Measurements from ENCODE around the gene SCAMP2.
"Not testable (repeated sequence)": the region's sequence is repeated elsewhere in the genome, so short reads cannot be mapped to it uniquely, and the experiment has no call there.

SCAMP2 gene, protein sequence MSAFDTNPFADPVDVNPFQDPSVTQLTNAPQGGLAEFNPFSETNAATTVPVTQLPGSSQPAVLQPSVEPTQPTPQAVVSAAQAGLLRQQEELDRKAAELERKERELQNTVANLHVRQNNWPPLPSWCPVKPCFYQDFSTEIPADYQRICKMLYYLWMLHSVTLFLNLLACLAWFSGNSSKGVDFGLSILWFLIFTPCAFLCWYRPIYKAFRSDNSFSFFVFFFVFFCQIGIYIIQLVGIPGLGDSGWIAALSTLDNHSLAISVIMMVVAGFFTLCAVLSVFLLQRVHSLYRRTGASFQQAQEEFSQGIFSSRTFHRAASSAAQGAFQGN

DNA sequence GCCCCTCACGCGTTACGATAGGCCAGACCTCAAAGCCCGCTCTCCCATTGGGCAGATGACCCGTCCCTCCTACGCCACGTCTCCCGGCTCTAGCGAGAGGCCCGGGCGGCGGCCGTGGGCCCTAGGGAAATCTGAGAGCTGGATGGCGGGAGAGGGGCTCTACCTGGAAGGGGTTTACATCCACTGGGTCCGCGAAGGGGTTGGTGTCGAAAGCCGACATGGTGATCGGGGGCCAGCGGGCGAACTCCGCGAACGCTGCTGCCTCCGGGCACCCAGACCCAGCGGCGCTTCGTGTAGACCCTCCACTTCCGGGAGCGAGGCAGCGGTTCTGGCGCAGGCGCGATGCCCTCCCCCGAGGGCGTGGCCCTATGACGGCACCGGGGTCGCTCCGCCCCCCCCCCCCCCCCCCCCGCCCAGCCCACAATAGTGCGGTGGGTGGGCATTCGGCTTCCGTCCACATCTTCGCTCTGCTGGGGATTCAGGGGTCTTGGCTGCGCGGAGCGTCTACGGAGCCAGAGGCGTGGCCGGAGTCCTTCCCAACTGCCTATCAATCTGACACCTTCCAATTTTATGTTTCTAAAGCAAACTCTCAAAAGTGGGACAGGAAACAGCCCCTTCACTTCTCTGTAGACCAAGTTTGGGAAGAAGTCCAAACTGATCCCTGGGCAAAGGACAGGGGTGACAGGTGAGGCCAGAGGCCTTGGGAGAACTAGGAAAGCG, at the start of gene SCAMP2:
Gene SCAMP2 (minus strand): TSS at position 330 of the 720 bp plus-strand sequence. CDS start 110 bp downstream, at position 220.
- DNase-seq = peak; percentile 96

GRCh38 chr15:74920456-74920855, 47.3 kb upstream of the SCAMP2 start:
- no peak for DNase-seq

DNA sequence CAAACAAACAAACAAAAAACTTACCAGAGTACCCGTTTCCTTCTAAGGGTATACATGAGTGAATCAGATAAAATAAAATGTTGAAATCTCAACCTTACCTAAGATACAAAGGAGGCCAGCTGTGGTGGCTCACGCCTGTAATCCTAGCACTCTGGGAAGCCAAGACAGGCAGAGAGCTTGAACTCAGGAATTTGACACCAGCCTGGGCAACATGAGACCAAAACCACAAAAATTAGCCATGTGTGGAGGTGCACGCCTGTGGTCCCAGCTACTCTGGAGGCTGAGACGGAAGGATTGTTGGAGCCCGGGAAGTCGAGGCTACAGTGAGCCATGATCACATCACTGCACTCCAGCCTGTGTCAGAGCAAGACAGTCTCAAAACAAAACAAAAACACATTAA, 44.5 kb upstream of the SCAMP2 start:
- DNase-seq = no peak

GRCh38 chr15:74913799-74914198, 40.6 kb upstream of the SCAMP2 start:
- not testable (repeated sequence) for DNase-seq

DNA sequence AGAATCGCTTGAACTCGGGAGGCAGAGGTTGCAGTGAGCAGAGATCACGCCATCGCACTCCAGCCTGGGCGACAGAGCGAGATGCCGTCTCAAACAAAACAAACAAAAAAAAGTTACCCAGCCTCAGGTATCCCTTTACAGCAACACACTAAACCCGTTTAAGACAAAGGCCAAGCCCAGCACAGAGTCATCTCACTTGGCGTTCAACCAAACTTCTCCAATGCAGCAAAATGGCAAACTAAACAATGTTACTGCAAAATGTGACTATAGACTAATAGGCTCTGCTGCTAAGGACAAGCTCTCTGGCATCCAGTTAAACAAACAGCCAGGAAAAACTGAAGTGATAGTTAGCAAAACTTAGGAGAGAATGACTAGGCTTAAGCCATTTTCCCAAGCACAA, 39.9 kb upstream of the SCAMP2 start:
- DNase-seq = no peak

DNA sequence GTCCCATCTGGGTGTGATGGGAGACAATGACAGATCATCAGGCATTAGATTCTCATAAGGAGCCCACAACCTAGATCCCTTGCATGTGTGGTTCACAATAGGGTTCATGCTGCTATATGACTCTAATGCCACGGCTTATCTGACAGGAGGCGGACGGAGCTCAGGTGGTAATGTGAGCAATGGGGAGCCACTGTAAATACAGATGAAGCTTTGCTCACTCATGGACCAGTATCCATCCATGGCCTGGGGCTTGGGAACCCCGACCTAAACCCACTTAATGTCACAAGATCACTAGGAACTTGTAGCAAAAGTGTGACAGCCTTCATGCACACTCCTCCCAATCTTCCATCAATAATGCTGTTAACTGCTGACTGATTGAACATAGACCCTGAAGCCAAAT, 35.5 kb upstream of the SCAMP2 start:
- DNase-seq = no peak

- no peak for DNase-seq
Measured at GRCh38 chr15:74907163-74907870, 34.2 kb upstream of the SCAMP2 start.

DNA sequence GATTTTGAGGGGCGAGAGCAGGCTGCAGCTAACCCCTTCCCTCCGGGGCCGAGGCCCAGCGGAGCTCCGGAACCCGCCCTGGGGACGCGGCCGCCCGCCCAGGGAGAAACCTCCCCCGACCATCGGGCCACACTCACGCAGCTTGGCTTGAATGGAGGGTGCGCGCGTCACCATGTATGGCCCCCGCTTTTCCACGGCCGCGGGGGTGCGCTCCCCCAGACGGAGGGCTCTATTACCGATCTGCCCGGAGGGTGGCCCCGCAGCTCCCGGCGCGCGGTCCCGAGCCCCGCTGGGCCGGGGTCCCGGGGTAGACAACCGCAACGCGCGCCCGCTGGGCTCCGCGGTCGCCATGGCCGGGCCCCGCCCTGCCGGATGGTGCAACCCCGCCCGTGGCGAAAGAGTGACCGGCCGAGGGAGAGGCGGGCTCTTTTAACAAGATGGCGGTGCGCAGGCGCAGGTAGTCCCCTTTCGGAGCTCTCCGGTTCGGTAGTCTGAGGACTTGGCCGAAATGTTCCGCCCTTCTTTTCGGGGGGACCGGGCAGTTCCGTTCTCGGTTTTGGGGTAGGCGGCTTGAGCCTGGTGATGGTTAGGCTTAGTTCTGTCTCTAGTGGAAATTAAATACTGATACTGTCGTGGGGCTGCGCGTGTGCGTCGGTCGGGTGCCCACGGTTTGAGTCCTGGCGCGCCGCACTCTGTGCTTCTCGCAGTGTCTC, 33.4 kb upstream of the SCAMP2 start, which contains the start of gene FAM219B:
Gene FAM219B (minus strand): TSS at position 402 of the 713 bp plus-strand sequence. CDS start 51 bp downstream, at position 351.
- peak; percentile 92 for DNase-seq

GRCh38 chr15:74906067-74906449, 32.9 kb upstream of the SCAMP2 start:
- DNase-seq = no peak

DNA sequence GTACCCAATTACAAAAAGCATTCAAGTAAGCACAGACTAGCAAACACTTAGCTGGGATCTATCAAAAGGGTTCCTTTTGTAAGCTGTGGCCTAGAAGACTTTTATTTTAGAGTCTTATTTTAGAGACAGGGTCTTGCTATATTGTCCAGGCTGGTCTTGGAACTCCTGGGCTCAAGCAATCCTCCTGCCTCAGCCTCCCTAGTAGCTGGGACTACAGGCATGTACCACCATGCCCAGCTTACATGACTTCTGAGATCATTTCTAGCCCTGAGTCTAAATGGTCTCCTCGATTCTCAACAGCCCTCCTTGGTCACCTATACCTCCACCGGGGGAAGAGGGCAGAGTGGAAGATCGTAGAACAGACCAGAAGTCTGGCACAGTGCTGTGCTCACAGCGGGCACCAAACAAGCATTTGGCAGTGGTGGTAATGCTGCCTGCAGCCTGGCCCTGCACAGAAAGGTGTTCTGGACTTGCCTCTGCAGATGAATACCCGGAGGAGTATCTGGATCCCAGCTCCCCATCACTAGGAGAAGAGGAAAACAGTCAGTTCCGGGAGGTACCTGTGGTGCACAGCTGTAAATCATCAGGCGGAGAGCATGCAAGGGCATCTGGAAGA, 31.1 kb upstream of the SCAMP2 start:
- no peak for DNase-seq

GRCh38 chr15:74903676-74904075, 30.5 kb upstream of the SCAMP2 start:
- no peak for DNase-seq

DNA sequence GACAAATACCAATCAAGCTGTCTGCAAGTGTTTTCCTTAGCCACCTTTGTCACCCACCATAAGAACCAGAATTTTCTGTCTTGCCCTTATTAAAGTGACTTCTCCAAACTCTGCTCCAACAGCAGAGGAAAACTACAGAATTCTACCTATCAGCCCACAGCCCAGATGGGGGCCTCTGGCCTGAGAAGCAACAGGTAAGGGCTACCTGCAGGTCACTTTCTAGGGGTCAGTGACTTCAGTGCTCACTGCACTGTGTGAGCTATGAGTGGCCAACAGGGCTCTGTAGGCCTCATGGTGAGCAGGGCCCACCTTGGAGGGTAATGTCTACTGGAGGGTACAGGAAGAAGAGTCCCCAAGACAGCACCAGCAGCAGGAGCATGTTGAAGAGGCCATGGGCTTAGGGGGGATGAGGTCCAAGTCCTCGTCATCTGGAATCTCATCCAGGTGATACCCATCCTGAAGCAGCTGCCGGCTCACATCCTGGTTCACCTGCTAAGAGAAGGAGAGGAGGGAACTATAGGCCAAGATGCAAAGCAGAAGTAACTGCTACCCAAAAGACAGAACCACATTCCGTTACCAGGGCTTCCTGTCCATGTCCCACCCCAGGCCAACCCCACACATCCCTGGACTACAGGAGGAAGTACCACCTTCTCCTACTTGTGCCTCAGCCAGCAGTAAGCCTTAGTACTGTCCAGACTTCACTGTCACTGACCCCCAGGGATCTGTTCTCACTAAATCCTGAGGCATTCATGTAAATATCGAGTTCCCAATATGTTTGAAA, 29.3 kb upstream of the SCAMP2 start:
- no peak for DNase-seq

- DNase-seq = peak; percentile 56
Measured at GRCh38 chr15:74901612-74902063, 28.5 kb upstream of the SCAMP2 start.

DNA sequence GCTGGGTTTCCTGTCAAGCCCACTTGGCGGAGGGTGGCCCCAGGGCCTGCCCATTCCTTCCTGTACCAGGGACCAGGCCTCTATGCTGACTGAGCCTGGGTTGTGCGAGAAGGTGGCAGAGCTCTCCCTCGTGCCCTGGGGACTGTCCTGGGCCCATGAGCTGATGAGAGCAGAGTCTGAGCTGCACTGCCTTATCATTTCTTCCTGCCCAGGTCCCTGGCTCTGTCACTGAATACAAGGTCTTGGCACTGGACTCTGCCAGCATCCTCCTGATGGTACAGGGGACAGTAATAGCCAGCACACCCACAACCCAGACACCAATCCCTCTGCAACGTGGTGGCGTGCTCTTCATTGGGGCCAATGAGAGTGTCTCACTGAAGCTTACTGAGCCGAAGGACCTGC, 24.1 kb upstream of the SCAMP2 start:
- DNase-seq = no peak

GRCh38 chr15:74896316-74896715, 23.2 kb upstream of the SCAMP2 start:
- DNase-seq = no peak

GRCh38 chr15:74895830-74896229, 22.7 kb upstream of the SCAMP2 start:
- DNase-seq = no peak

DNA sequence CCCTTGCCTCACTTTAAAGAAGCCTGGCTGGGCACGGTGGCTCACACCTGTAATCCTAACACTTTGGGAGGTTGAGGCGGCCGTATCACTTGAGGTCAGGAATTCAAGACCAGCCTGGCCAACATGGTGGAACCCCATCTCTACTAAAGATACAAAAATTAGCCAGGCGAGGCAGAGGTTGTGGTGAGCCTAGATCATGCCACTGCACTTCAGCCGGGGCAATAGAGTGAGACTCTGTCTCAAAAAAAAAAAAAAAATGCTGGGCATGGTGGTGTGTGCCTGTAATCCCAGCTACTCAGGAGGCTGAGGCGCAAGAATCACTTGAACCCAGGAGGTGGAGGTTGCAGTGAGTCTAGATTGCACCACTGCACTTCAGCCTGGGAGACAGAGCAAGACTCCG, 21.2 kb upstream of the SCAMP2 start:
- not testable (repeated sequence) for DNase-seq

DNA sequence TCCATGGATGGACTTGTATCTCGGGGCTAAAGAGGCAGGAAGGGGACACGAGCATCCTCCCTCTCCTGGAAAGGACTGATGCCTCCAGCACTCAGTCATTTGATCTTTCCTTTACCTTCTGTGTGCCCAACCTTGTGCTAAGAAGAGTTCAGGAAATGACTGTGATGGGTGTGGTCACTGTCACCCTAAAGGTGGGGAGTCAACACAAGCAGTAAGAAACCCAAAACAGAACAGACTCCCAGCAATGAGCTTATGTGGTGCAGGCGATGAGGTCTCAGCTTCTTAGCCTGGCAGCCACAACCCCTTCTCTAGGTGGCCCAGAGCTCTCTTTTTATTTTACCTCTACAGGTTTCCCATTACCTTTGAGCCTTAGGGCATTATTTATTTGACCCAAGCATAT, 20.5 kb upstream of the SCAMP2 start:
- no peak for DNase-seq

- no peak for DNase-seq
Measured at GRCh38 chr15:74892931-74893330, 19.8 kb upstream of the SCAMP2 start.

GRCh38 chr15:74892313-74892712, 19.1 kb upstream of the SCAMP2 start:
- DNase-seq = no peak

DNA sequence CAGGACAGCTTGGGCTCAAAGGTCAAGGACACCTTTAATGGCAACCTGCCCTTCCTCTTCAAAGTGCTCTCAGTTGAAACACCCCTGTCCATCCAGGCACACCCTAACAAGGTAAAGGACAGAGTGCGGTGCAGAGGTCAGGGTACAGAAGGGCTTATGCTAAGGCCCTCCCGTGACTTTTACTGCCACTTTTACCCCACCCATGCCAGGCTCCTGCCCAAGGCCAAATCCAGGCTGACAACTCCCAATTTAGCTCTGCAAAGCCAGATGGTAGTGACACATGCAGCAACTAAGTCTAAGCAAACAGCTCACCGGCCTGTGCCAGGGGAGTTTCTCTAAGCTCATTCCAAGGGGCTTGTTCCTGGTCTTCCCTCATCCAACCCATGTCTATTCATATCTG, 18.3 kb upstream of the SCAMP2 start:
- DNase-seq = no peak

GRCh38 chr15:74890665-74890960, 17.4 kb upstream of the SCAMP2 start:
- no peak for DNase-seq

Measured in left hindlimb (tissue), 1 donor.